OCI-LY1 (cell line): Measurements from ENCODE around the gene SHC1.
A peak's percentile ranks its signal among the peaks of the same experiment; 100 is the strongest.

Source experiments
- H2AFZ ChIP-seq: fragments of 200-600 bp; sonication (generic), shearing (Covaris generic); 2 replicates; pipeline ENCODE4 v1.6.0; 2014; ENCODE audit warnings: antibody characterized with exemption, mild to moderate bottlenecking, low read length
- H3F3A ChIP-seq: fragments of 200-600 bp; sonication (generic), shearing (Covaris generic); 2 replicates; pipeline ENCODE4 v1.6.0; 2014; ENCODE audit warnings: mild to moderate bottlenecking, antibody characterized with exemption, low read length, moderate library complexity; ENCODE audit not compliant: insufficient read depth
- H3K27ac ChIP-seq: fragments of 200-600 bp; sonication (generic); 2 replicates; pipeline ENCODE4 v1.5.1; 2014; ENCODE audit warnings: low read length, mixed run types, mild to moderate bottlenecking, low read depth; ENCODE audit not compliant: poor library complexity, severe bottlenecking
- H3K27me3 ChIP-seq: fragments of 200-600 bp; sonication (generic); 2 replicates; pipeline ENCODE4 v1.6.0; 2014; ENCODE audit warnings: antibody characterized with exemption, mild to moderate bottlenecking, low read length, moderate library complexity; ENCODE audit not compliant: insufficient read depth
- H3K36me3 ChIP-seq: fragments of 200-600 bp; sonication (generic); 2 replicates; pipeline ENCODE4 v1.6.1; 2014; ENCODE audit warnings: mild to moderate bottlenecking, antibody characterized with exemption, low read length, moderate library complexity, mixed read lengths; ENCODE audit not compliant: insufficient read depth
- H3K4me1 ChIP-seq: fragments of 200-600 bp; sonication (generic); 2 replicates; pipeline ENCODE4 v1.5.1; 2014; ENCODE audit warnings: mild to moderate bottlenecking, low read length, moderate library complexity; ENCODE audit not compliant: insufficient read depth, severe bottlenecking
- H3K4me2 ChIP-seq: fragments of 200-600 bp; sonication (generic), shearing (Covaris generic); 2 replicates; pipeline ENCODE4 v1.6.1; 2014; ENCODE audit warnings: low read length
- H3K4me3 ChIP-seq: fragments of 200-600 bp; sonication (generic); 2 replicates; pipeline ENCODE4 v1.5.1; 2014; ENCODE audit warnings: low read length, low read depth, mild to moderate bottlenecking, mixed read lengths; ENCODE audit not compliant: poor library complexity, severe bottlenecking
- H3K79me2 ChIP-seq: fragments of 200-600 bp; shearing (Covaris generic); 2 replicates; pipeline ENCODE4 v1.6.1; 2016; ENCODE audit warnings: mixed run types, low read length, mixed read lengths; ENCODE audit not compliant: insufficient read depth
- H3K9ac ChIP-seq: fragments of 200-600 bp; sonication (generic), shearing (Covaris generic); 2 replicates; pipeline ENCODE4 v1.6.1; 2014; ENCODE audit warnings: mild to moderate bottlenecking, low read length, mixed read lengths
- H3K9me2 ChIP-seq: fragments of 200-600 bp; sonication (generic), shearing (Covaris generic); 2 replicates; pipeline ENCODE4 v1.6.1; 2014; ENCODE audit warnings: low read depth, mild to moderate bottlenecking, low read length, mixed read lengths
- H3K9me3 ChIP-seq: fragments of 200-600 bp; shearing (Covaris generic); 2 replicates; pipeline ENCODE4 v1.6.1; 2014; ENCODE audit warnings: low read length, mixed read lengths
- H4K20me1 ChIP-seq: fragments of 200-600 bp; sonication (generic), shearing (Covaris generic); 2 replicates; pipeline ENCODE4 v1.6.0; 2016; ENCODE audit warnings: mild to moderate bottlenecking, low read length; ENCODE audit not compliant: insufficient read depth
- EZH2 ChIP-seq: fragments of 200-600 bp; sonication (generic), shearing (Covaris generic); IDR thresholded peaks from 2 replicates; pipeline ENCODE4 v1.8.0; 2017; ENCODE audit warnings: borderline replicate concordance, mixed run types, mild to moderate bottlenecking, antibody characterized with exemption, low read length, moderate library complexity, mixed read lengths
- TF ChIP-seq, protein P1 (sequence below): fragments of 200-600 bp; sonication (generic), shearing (Covaris generic); IDR thresholded peaks from 2 replicates; pipeline ENCODE4 v1.5.1; 2017; ENCODE audit warnings: mild to moderate bottlenecking, antibody characterized with exemption, low read length, moderate library complexity, mixed read lengths

Gene SHC1

GRCh38 chr1:154967331-154967950 lies 3.1 kb downstream of the SHC1 start:
- Histone ChIP-seq H3K79me2 (no peaks in the 10 kb centered on the region), H3K36me3 (peaks cover 53% of the 10 kb centered on the region), H3K27me3 (no peaks in the 10 kb centered on the region), H3K9ac (no peak overlapping the region), H3K9me3 (no peaks in the 10 kb centered on the region), H2AFZ (no peak overlapping the region), H3K27ac (no peak overlapping the region), H3K4me2 (no peak overlapping the region), H4K20me1 (no peaks in the 10 kb centered on the region), H3K4me3 (no peak overlapping the region), H3F3A (no peaks in the 10 kb centered on the region), H3K9me2 (no peaks in the 10 kb centered on the region), H3K4me1 (peaks cover 37% of the 10 kb centered on the region)
- no peak for TF ChIP-seq EZH2
- TF ChIP-seq, protein P1, sequence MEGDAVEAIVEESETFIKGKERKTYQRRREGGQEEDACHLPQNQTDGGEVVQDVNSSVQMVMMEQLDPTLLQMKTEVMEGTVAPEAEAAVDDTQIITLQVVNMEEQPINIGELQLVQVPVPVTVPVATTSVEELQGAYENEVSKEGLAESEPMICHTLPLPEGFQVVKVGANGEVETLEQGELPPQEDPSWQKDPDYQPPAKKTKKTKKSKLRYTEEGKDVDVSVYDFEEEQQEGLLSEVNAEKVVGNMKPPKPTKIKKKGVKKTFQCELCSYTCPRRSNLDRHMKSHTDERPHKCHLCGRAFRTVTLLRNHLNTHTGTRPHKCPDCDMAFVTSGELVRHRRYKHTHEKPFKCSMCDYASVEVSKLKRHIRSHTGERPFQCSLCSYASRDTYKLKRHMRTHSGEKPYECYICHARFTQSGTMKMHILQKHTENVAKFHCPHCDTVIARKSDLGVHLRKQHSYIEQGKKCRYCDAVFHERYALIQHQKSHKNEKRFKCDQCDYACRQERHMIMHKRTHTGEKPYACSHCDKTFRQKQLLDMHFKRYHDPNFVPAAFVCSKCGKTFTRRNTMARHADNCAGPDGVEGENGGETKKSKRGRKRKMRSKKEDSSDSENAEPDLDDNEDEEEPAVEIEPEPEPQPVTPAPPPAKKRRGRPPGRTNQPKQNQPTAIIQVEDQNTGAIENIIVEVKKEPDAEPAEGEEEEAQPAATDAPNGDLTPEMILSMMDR, result no peak

DNA sequence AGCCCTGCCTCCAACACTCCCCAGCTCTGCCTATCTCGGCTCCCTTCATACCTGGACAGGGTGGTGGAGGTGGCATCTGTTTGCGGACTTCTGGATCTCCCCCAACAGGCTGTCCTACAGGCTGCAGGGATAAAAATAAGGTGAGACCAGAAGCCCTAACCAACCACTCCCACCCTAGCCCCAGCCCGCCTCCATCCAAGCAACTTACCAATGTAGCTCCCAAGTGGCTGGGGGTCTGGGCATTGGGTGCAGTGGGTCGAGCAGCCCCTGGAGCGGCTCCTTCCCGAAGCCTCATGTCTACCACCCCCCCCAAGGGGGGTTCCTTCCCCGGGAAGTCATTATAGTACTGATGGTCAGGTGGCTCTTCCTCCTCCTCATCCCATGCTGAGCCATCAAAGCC lies 4.4 kb downstream of the SHC1 start:
- no peaks in the 10 kb centered on the region for H3K27me3 ChIP-seq
- H3K4me2 ChIP-seq, result no peak overlapping the region
- no peak overlapping the region for H2AFZ ChIP-seq
- no peaks in the 10 kb centered on the region for H4K20me1 ChIP-seq
- H3K4me3 ChIP-seq, result no peak overlapping the region
- H3F3A ChIP-seq, result no peaks in the 10 kb centered on the region
- no peaks in the 10 kb centered on the region for H3K9me3 ChIP-seq
- H3K9me2 ChIP-seq, result no peaks in the 10 kb centered on the region
- H3K36me3 ChIP-seq, result peaks cover 53% of the 10 kb centered on the region
- H3K79me2 ChIP-seq, result peaks cover under 1% of the 10 kb centered on the region; the same call in 1 of the 2 replicates
- H3K9ac ChIP-seq, result no peak overlapping the region
- no peak overlapping the region for H3K27ac ChIP-seq
- H3K4me1 ChIP-seq, result peaks cover 31% of the 10 kb centered on the region
- TF ChIP-seq, protein P1, result no peak
- no peak for TF ChIP-seq EZH2

GRCh38 chr1:154964359-154964758 lies 6.2 kb downstream of the SHC1 start:
- Histone ChIP-seq H3K4me3 (no peak overlapping the region), H3K9ac (no peak overlapping the region), H3K4me1 (peaks cover 28% of the 10 kb centered on the region), H3K9me3 (no peaks in the 10 kb centered on the region), H3K4me2 (no peak overlapping the region), H3F3A (no peaks in the 10 kb centered on the region), H3K27me3 (no peaks in the 10 kb centered on the region), H4K20me1 (no peaks in the 10 kb centered on the region), H3K79me2 (peaks cover 5% of the 10 kb centered on the region; the same call in 1 of the 2 replicates), H2AFZ (no peak overlapping the region), H3K27ac (peak overlapping the region; percentile 41), H3K36me3 (peaks cover 53% of the 10 kb centered on the region), H3K9me2 (no peaks in the 10 kb centered on the region)
- TF ChIP-seq EZH2, result no peak
- TF ChIP-seq, protein P1, result no peak
